ENCODE data around the gene ZNF567. TPM values are rescaled to one million over a fixed set of nuclear protein-coding genes. Genes with fewer than 3 reads are reported as not detected.
"Not testable (repeated sequence)": the region's sequence is repeated elsewhere in the genome, so short reads cannot be mapped to it uniquely, and the experiment has no call there.

Gene ZNF567
- total RNA-seq, 3 donors from 2014 or later (not counting 1 experiment from before 2014, with no cell fraction given), result 5.6 to 11.8 (median 10.5) TPM

DNA sequence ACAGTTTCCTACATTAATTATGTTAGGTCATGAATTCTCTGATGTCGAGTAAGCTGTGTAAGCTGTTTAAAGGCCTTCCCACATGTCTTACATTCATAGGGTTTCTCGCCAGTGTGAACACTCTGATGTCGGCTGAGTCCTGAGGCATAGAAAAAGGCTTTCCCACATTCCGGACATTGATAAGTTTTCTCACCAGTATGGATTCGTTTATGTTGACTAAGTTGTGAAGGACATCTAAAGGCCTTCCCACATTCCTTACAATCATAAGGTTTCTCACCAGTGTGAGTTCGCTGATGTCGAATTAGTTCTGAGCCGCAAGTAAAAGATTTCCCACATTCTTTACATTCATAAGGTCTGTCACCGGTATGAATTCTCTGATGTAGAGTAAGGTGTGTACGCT is 60.3 kb downstream of the ZNF567 start:
- peaks cover 20% of the 10 kb centered on the region for H3K36me3 ChIP-seq (ENCODE audit: control insufficient read depth, insufficient read depth, low read length)
- H3K9me3 ChIP-seq (ENCODE audit: control insufficient read depth, insufficient read depth, low read length), result peaks cover 84% of the 10 kb centered on the region
- ATAC-seq, result no peak
- intact Hi-C loops (cut with micrococcal nuclease), result no loop called here
- no peaks in the 10 kb centered on the region for H3K4me1 ChIP-seq (ENCODE audit: control insufficient read depth, insufficient read depth, low read length)
- Mint-ChIP-seq H3K27me3 (ENCODE audit: low read depth in 2 of 2) (no peaks in the 10 kb centered on the region), H3K4me1 (no peaks in the 10 kb centered on the region), H3K27ac (no peak overlapping the region), H3K36me3 (peaks cover 46% of the 10 kb centered on the region), H3K4me3 (no peak overlapping the region), H3K9me3 (peaks cover 5 to 27% of the 10 kb centered on the region in 2 donors)
- no peak overlapping the region for H3K4me3 ChIP-seq (ENCODE audit: low read length)
- no peak for TF ChIP-seq CTCF (IDR thresholded peaks at IDR 0.05)
- H3K27me3 ChIP-seq (ENCODE audit: control insufficient read depth, insufficient read depth, low read length), result no peaks in the 10 kb centered on the region
- H3K27ac ChIP-seq (ENCODE audit: low read length), result no peak overlapping the region
- DNase-seq, result no peak
- 98% methylated on average over 5 of the region's 10 CpGs for WGBS (ENCODE audit: insufficient coverage)

DNA sequence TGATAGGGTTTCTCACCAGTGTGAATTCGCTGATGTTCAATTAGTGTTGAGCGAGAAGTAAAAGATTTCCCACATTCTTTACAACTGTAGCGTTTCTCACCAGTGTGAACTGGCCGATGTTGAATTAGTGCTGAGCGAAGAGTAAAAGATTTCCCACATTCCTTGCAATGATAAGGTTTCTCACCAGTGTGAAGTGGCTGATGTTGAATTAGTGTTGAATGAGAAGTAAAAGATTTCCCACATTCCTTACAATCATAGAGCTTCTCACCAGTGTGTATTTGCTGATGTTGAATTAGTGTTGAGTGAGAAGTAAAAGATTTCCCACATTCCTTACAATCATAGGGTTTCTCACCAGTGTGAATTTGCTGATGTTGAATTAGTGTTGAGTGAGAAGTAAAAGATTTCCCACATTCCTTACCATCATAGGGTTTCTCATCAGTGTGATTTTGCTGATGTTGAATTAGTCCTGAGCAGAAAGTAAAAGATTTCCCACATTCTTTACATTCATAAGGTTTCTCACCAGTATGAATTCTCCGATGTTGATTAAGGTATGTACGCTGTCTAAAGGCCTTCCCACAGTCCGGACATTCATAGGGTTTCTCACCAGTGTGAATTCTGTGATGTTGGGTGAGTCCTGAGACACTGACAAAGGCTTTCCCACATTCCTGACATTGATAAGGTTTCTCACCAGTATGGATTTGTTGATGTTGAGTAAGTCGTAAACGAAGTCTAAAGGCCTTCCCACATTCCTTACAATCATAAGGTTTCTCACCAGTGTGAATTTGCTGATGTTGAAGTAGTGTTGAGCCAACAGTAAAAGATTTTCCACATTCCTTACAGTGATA is 61.2 kb downstream of the ZNF567 start:
- ATAC-seq (no peak), DNase-seq (no peak)
- Mint-ChIP-seq H3K27me3 (ENCODE audit: low read depth in 2 of 2) (no peaks in the 10 kb centered on the region), H3K4me1 (no peaks in the 10 kb centered on the region), H3K4me3 (no peak overlapping the region), H3K36me3 (peaks cover 50% of the 10 kb centered on the region), H3K9me3 (peaks cover 6 to 25% of the 10 kb centered on the region in 2 donors), H3K27ac (no peak overlapping the region)
- Histone ChIP-seq H3K9me3 (ENCODE audit: control insufficient read depth, insufficient read depth, low read length) (peaks cover 86% of the 10 kb centered on the region), H3K4me3 (ENCODE audit: low read length) (no peak overlapping the region), H3K36me3 (ENCODE audit: control insufficient read depth, insufficient read depth, low read length) (peaks cover 22% of the 10 kb centered on the region), H3K27me3 (ENCODE audit: control insufficient read depth, insufficient read depth, low read length) (no peaks in the 10 kb centered on the region), H3K27ac (ENCODE audit: low read length) (no peak overlapping the region), H3K4me1 (ENCODE audit: control insufficient read depth, insufficient read depth, low read length) (no peaks in the 10 kb centered on the region)
- intact Hi-C loops (cut with micrococcal nuclease), result no loop called here
- TF ChIP-seq CTCF (IDR thresholded peaks at IDR 0.05), result no peak
- 94% methylated on average over 6 of the region's 10 CpGs for WGBS (ENCODE audit: insufficient coverage)

DNA sequence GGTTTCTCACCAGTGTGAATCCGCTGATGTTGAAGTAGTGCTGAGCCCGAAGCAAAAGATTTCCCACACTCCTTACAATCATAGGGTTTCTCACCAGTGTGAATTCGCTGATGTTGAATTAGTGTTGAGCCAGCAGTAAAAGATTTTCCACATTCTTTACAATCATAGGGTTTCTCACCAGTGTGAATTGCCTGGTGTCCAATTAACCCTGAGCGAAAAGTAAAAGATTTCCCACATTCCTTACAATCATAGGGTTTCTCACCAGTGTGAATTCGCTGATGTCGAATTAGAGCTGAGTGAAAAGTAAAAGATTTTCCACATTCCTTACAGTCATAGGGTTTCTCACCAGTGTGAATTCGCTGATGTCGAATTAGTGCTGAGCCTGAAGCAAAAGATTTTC is 62.2 kb downstream of the ZNF567 start:
- H3K27ac ChIP-seq (ENCODE audit: low read length); DNase-seq; H3K4me1 Mint-ChIP-seq; H3K27ac Mint-ChIP-seq; ATAC-seq; intact Hi-C loops (cut with micrococcal nuclease); H3K4me1 ChIP-seq (ENCODE audit: control insufficient read depth, insufficient read depth, low read length); H3K27me3 ChIP-seq (ENCODE audit: control insufficient read depth, insufficient read depth, low read length); H3K4me3 ChIP-seq (ENCODE audit: low read length); H3K4me3 Mint-ChIP-seq; H3K27me3 Mint-ChIP-seq (ENCODE audit: low read depth in 2 of 2): not testable (repeated sequence)
- H3K36me3 ChIP-seq (ENCODE audit: control insufficient read depth, insufficient read depth, low read length), result peaks cover 23% of the 10 kb centered on the region
- H3K9me3 ChIP-seq (ENCODE audit: control insufficient read depth, insufficient read depth, low read length), result peaks cover 85% of the 10 kb centered on the region
- H3K36me3 Mint-ChIP-seq, result peaks cover 60% of the 10 kb centered on the region
- H3K9me3 Mint-ChIP-seq, result peaks cover 8 to 28% of the 10 kb centered on the region in 2 donors
- WGBS (ENCODE audit: insufficient coverage), result 100% methylated on average over 6 of the region's 8 CpGs

DNA sequence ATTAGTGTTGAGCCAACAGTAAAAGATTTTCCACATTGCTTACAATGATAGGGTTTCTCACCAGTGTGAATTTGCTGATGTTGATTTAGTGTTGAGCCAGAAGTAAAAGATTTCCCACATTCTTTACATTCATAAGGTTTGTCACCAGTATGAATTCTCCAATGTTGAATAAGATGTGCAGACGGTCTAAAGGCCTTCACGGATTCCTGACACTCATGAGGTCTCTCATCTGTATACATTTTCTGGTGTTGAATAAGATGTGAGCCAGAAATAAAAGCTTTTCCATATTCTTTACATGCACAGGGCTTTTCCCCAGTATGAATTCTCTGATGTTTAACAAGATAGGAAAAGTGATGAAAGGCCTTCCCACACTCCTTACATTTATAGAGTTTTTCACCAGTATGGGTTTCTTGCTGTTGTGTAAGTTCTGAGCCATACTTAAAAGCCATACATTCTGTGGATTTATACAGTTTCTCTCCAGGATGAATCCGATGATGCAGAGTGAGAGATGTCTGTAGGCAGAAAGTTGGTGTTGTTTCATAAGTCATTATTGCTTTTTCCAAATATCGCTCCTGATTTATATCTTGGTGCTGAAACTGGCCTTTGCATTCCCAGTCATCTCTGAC is 62.8 kb downstream of the ZNF567 start:
- H3K4me1 ChIP-seq (ENCODE audit: control insufficient read depth, insufficient read depth, low read length), result no peaks in the 10 kb centered on the region
- H3K27ac Mint-ChIP-seq, result no peak overlapping the region
- peaks cover 23% of the 10 kb centered on the region for H3K36me3 ChIP-seq (ENCODE audit: control insufficient read depth, insufficient read depth, low read length)
- ATAC-seq (no peak), DNase-seq (no peak)
- H3K27ac ChIP-seq (ENCODE audit: low read length), result no peak overlapping the region
- no peaks in the 10 kb centered on the region for H3K27me3 ChIP-seq (ENCODE audit: control insufficient read depth, insufficient read depth, low read length)
- H3K9me3 ChIP-seq (ENCODE audit: control insufficient read depth, insufficient read depth, low read length), result peaks cover 86% of the 10 kb centered on the region
- intact Hi-C loops (cut with micrococcal nuclease), result no loop called here
- no peak overlapping the region for H3K4me3 Mint-ChIP-seq
- H3K9me3 Mint-ChIP-seq, result peaks cover 8 to 28% of the 10 kb centered on the region in 2 donors
- no peak overlapping the region for H3K4me3 ChIP-seq (ENCODE audit: low read length)
- peaks cover 65% of the 10 kb centered on the region for H3K36me3 Mint-ChIP-seq
- no peak for TF ChIP-seq CTCF (IDR thresholded peaks at IDR 0.05)
- 100% methylated on average over 2 of the region's 4 CpGs for WGBS (ENCODE audit: insufficient coverage)
- H3K27me3 Mint-ChIP-seq (ENCODE audit: low read depth in 2 of 2), result no peaks in the 10 kb centered on the region
- no peaks in the 10 kb centered on the region for H3K4me1 Mint-ChIP-seq

Measured in natural killer cell (primary cell).